Breast epithelium (tissue), 3 donors: ENCODE data around the gene MAD1L1.

Experiments used
- POLR2A ChIP-seq: fragments of 450-650 bp; IDR thresholded peaks from one replicate; pipeline ENCODE4 v1.6.1; 2016; ENCODE audit warnings: antibody characterized with exemption, mild to moderate bottlenecking, moderate library complexity
- POLR2AphosphoS5 ChIP-seq, 3 donors: sonication (generic); formaldehyde crosslinking; IDR thresholded peaks; one replicate each; pipeline ENCODE4 v1.6.1; 2017; ENCODE audit warnings: antibody characterized with exemption in 3 of 3

DNA sequence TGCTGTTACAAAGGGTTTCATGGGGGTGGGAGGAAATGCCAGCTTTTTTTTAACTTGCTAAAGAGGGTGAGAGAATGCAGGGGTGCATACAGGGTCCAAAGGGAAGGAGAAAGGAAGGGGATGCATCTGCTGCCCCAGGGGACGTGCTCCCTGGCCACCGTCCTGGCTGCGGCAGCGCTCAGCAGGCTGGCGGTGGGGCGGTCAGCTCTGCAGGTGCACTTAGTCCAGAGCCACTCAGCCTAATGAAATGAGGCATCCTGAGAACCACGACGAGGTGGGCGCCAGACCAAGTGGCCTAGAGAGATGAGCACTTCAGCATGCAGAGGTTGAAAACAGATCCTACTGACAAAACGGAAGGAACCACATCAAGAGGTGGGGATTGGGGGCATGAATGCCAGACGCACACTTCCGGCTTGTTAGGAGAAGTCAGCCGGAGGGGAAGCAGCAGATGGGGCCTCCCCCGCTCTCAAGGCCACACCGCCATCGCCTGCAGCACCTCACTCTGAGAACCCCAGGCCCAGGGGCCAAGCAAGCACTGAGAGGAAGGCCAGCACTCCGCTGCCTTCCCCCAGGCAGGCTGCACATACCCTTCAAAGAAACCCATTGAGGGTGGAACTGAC is 94.5 kb downstream of the MAD1L1 start:
- no peak for TF ChIP-seq POLR2A
- TF ChIP-seq POLR2AphosphoS5 (IDR thresholded peaks at IDR 0.05): no peak
